Tibial nerve (tissue), 4 donors: Measurements from ENCODE around the gene ATP1B4. TPM values are rescaled to one million over a fixed set of nuclear protein-coding genes. Genes with fewer than 3 reads are reported as not detected.

Experiments used
- DNase-seq, 2 donors: peaks; one replicate each; pipeline ENCODE4 v3.0.0-alpha.2; 2019; ENCODE audit warnings: low spot score in 2 of 2
- H3K27ac ChIP-seq, 4 donors: fragments of 200-600 bp; sonication (generic) in 3 of 4; one replicate each; pipeline ENCODE4 v1.5.1; 2017 to 2019; ENCODE audit warnings: mild to moderate bottlenecking in 1 of 4
- H3K27me3 ChIP-seq, 2 donors: fragments of 200-600 bp; sonication (generic) in 1 of 2; one replicate each; pipeline versions ENCODE4 v1.5.1 to v1.6.0; 2017 to 2019
- H3K36me3 ChIP-seq, 3 donors: fragments of 200-600 bp; sonication (generic); one replicate each; pipeline ENCODE4 v1.5.1; 2018 to 2019
- H3K4me1 ChIP-seq, 4 donors: fragments of 200-600 bp; sonication (generic) in 3 of 4; one replicate each; pipeline ENCODE4 v1.5.1; 2017 to 2019
- H3K4me3 ChIP-seq, 4 donors: fragments of 200-600 bp; sonication (generic) in 3 of 4; one replicate each; pipeline ENCODE4 v1.5.1; 2017 to 2019; ENCODE audit warnings: mild to moderate bottlenecking in 1 of 4, moderate library complexity in 1 of 4
- H3K9me3 ChIP-seq, 4 donors: fragments of 200-600 bp; sonication (generic) in 3 of 4; one replicate each; pipeline ENCODE4 v1.5.1; 2017 to 2019
- CTCF ChIP-seq, 5 experiments: fragments of 200-600 bp in 3 of 5; fragments of 450-650 bp in 2 of 5; sonication (generic) in 3 of 5; IDR thresholded peaks; one replicate each; pipeline ENCODE4 v1.5.1; 2016 to 2019; ENCODE audit warnings: antibody characterized with exemption in 5 of 5, mild to moderate bottlenecking in 3 of 5, moderate library complexity in 2 of 5
- EP300 ChIP-seq, 2 donors: sonication (generic); formaldehyde crosslinking; IDR thresholded peaks; one replicate each; pipeline ENCODE4 v1.6.1; 2017; ENCODE audit warnings: antibody characterized with exemption in 2 of 2, mild to moderate bottlenecking in 1 of 2
- POLR2A ChIP-seq, 2 donors: fragments of 450-650 bp; IDR thresholded peaks; one replicate each; pipeline ENCODE4 v1.6.1; 2017; ENCODE audit warnings: antibody characterized with exemption in 2 of 2, mild to moderate bottlenecking in 2 of 2, moderate library complexity in 2 of 2
- WGBS, 2 donors: methylation state at CpG; one replicate each; pipeline ENCODE4 v1.1.5; 2018; 5-methylcytosine and 5-hydroxymethylcytosine counted together
- total RNA-seq, 4 donors: library from RNA; depleted of rRNA; stranded (reverse); fragments of >200 nt; gene quantifications; one replicate each; pipeline ENCODE4 v1.1.0, GENCODE V29; 2016

ATP1B4 gene
- not detected for total RNA-seq

- no peak for DNase-seq
- WGBS, 2 donors = 83 to 91% methylated on average over 9 of the region's 9 CpGs
- no peak within 1 kb of the TSS for H3K4me3 ChIP-seq
These were observed at the start of gene ATP1B4 for GRCh38 chrX:120361764-120362305. TSS of gene ATP1B4 (plus strand) at chrX:120362089. CDS start at chrX:120362169, 80 bp downstream.

GRCh38 chrX:120315776-120316175, 46.1 kb upstream of the ATP1B4 start:
- H3K36me3 ChIP-seq = no peaks in the 10 kb centered on the region
- H3K27ac ChIP-seq = no peak overlapping the region
- H3K4me3 ChIP-seq = no peak overlapping the region
- TF ChIP-seq POLR2A (IDR thresholded peaks at IDR 0.05) (no peak), EP300 (IDR thresholded peaks at IDR 0.05) (no peak), CTCF (IDR thresholded peaks at IDR 0.05) (no peak)
- H3K4me1 ChIP-seq = no peaks in the 10 kb centered on the region
- WGBS, 2 donors = 41 to 51% methylated on average over 4 of the region's 4 CpGs
- peaks cover 0 to 55% of the 10 kb centered on the region in 2 donors for H3K27me3 ChIP-seq
- H3K9me3 ChIP-seq = no peaks in the 10 kb centered on the region
- no peak for DNase-seq

More at GRCh38 chrX:120361764-120362305, at the start of gene ATP1B4:
- Histone ChIP-seq H3K9me3 (no peaks in the 10 kb centered on the region), H3K27me3 (no peaks in the 10 kb centered on the region), H3K36me3 (no peaks in the 10 kb centered on the region), H3K4me1 (peaks cover 0 to 10% (median 0%) of the 10 kb centered on the region in 4 donors), H3K27ac (no peak within 1 kb of the TSS)
- no peak for TF ChIP-seq CTCF (IDR thresholded peaks at IDR 0.05)
- no peak for TF ChIP-seq POLR2A (IDR thresholded peaks at IDR 0.05)
- TF ChIP-seq EP300 (IDR thresholded peaks at IDR 0.05) = no peak

GRCh38 chrX:120316587-120317283, 45.2 kb upstream of the ATP1B4 start:
- Histone ChIP-seq H3K4me3 (no peak overlapping the region), H3K36me3 (no peaks in the 10 kb centered on the region), H3K27ac (no peak overlapping the region), H3K9me3 (no peaks in the 10 kb centered on the region), H3K4me1 (no peaks in the 10 kb centered on the region), H3K27me3 (peaks cover 0 to 51% of the 10 kb centered on the region in 2 donors)
- DNase-seq = no peak
- WGBS, 2 donors = 82 to 89% methylated on average over 5 of the region's 5 CpGs
- TF ChIP-seq POLR2A (IDR thresholded peaks at IDR 0.05) = no peak
- TF ChIP-seq EP300 (IDR thresholded peaks at IDR 0.05) = no peak
- TF ChIP-seq CTCF (IDR thresholded peaks at IDR 0.05) = no peak

GRCh38 chrX:120318411-120318810, 43.5 kb upstream of the ATP1B4 start:
- H3K4me1 ChIP-seq = no peaks in the 10 kb centered on the region
- H3K9me3 ChIP-seq = no peaks in the 10 kb centered on the region

More at GRCh38 chrX:120318411-120318810, 43.5 kb upstream of the ATP1B4 start:
- H3K4me3 ChIP-seq = no peak overlapping the region
- H3K27ac ChIP-seq = no peak overlapping the region
- no peak for DNase-seq
- TF ChIP-seq CTCF (IDR thresholded peaks at IDR 0.05) (no peak), EP300 (IDR thresholded peaks at IDR 0.05) (no peak), POLR2A (IDR thresholded peaks at IDR 0.05) (no peak)
- H3K36me3 ChIP-seq = no peaks in the 10 kb centered on the region
- peaks cover 0 to 35% of the 10 kb centered on the region in 2 donors for H3K27me3 ChIP-seq
- 54 to 66% methylated on average over 4 of the region's 4 CpGs for WGBS, 2 donors
